Hematopoietic multipotent progenitor cell treated with erythropoietin and hydrocortisone succinate and interleukin-3 and kit ligand, for 17 days (in vitro differentiated cells): Measurements from ENCODE around the gene MYH9.
A peak's percentile ranks its signal among the peaks of the same experiment; 100 is the strongest.

Source experiments
- DNase-seq: peaks from one replicate; pipeline ENCODE4 v3.0.0-alpha.2; 2015; ENCODE audit warnings: low spot score

The MYH9 gene

DNA sequence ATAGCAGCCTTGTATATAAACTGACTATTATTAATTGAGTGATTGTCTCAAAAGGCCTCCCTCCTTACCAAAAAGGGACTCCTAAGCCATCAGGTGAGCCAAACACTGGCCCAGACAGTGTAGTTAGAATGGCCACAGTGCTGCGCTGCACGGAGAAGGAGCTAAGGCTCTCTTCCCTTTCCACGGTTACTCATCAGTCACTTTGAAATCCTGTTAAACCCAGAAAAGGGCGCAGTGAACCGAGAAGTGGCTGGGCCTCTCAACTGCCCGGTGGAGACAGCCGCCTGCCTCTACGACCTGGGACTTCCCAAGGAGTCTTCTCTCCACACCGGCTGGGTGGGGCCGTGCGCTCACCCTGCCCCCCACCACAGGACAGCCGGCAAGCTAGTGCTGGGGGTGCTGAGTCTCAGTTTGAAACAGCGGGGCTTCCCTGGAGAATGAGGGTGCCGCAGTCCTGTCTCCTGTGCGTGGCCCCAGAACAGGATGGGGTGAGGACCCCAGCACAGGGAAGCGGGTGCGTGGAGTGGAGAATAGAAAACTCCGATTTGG is 1.3 kb downstream of the MYH9 start:
- peak; percentile 34 for DNase-seq

DNA sequence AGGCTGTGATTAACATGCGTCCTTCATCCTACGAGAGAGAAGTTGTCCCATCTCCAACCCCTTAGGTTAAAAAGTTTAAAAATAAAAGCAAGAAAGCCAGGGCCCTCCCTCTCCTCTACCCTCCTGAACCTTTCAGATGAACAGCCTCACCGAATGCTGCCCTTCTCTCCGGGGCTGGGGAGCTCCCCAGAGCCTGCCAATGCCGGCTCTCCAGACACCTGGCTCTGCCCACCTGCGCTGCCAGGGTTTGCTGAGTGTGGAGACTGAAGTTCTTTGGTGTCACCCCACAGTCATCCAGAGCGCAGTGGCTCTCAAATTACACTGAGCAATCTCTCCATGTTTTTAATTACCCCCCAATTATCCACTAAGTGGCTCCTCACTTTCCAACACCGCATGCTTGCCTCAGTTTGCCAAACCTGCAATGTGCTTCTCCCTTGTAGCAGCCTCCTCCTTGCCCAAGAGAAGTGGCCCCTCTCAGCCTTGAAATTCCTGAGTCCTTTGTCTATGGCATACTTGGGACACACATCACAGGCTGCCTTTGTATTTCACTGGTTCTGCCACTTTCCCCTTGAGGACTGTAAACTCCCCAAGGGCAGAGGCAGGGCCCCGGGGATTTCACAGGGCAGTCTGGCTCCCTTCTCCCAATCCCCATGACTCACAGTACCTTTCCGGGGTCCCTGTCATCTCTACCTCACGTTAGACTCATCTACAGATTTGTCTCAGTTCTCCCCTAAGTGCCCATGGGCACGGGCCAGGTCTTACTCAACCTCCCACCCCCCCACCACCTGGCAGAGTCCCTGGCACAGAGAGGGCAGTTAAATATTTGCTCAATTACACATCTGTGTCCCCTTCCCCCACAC is 2.0 kb downstream of the MYH9 start:
- peak; percentile 15 for DNase-seq

DNA sequence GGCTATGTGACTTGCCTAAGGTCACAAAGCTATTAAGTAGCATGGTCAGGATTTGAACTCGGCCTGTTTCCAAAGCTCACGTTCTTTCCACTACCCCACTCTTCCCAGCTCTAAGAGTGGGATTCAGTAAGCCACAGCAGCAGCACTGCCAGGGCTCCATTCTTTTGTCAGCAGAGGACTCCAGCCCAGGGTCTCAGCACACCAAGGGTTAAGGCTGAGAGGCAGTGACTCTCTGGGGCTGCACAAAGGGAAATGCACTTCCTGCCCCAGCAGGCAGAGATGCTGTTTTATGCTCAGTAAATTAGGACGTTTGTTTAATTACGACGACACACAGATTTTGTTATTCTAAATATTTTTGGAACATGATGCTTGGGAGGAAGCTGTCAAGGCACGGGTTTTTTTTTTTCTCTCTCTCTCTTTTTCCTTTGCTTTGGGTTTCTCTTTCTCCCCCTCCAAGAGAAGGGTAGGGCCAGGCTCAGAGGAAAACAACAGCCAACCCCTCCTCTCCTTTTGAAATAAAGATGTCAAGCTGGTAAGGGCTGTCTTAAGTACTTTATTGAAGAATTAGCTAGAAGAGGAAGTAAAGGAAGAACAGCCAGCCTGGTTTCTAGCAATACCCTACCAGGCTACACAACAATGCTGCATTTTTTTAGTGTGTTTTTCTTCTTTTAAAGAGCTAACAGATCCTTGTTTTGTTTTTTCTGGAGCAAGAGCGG is 2.8 kb downstream of the MYH9 start:
- no peak for DNase-seq

DNA sequence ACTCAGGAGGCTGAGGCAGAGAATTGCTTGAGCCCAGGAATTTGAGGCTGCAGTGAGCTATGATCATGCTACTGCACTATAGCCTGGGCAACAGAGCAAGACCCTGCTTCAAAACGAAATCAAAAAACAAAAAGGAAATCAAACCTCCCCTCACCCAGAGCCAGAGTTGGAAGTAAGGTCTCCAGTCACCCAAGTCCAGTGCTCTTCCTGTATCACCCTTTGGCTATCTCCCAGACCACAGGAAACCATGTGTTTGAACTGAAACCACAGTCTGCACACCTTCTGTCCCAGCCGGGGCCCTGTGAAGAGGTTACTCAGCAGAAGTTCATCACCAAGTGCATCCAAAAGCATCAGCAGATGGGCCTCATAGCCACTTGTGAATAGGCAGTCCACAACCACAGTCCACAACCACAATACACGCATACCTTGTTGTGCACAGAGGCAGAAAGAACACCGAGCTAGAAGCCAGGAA is 4.6 kb downstream of the MYH9 start:
- DNase-seq: no peak

DNA sequence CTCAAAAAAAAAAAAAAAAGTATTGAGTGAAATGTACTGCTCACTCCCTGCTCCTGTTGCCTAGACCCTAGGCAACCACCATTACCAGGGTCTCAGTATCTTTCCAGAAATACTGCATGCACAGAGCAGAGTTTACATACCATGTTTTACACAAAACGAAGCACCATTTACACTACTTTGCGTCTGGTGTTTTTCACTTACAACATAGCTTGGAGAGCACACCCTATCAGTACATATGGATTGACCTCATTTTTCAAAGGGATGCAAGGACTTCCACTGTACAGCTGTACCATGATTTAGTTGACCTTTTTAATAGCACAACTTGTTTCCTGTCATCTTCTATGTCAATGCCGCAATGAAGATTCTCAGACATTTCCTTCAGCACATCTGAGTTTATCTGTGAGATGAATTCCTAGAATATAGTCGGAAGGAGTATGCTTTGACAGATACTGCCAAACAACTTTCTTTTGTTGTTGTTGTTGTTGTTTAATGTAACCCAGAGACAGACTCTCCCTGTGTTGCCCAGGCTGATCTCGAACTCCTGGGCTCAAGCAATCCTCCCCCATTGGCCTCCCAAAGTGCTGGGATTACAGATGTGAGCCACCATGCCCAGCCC is 6.1 kb downstream of the MYH9 start:
- DNase-seq: no peak

DNA sequence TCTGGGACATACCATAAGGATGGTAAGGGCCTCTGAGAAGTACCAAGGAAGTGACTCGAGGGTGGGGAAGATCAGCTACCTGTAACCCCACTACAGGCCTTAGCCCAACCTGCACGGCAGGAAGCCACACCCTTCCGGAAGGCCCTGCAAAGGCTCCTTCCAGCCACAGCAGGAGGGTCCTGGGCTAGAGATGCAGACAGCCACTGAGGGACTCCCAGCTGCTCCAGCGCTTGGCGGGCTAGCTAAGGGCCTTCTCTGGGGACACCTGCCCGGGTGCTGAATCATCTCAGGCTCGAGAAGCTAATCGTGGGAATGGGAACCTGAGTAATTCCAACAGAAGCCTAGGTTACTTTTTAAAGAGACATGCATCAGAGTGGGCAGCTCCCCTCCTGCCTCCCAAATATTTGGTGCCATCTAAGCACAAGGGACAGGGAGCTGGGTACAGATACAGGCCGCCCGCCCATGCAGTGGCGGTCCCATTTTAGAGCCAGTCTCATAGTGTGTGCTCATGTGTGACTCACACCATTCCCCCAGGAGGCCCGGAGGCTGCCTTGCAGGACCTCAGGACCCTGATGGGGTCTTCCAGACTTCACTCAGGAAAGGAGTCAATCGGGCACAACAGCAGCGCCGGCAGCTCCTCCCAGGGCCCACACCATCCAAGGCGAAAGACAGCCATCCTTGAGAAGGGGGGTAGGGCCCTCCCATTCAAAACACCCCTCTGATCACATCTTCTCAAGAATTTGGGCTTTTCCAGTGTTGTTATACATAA is 8.0 kb downstream of the MYH9 start:
- no peak for DNase-seq

DNA sequence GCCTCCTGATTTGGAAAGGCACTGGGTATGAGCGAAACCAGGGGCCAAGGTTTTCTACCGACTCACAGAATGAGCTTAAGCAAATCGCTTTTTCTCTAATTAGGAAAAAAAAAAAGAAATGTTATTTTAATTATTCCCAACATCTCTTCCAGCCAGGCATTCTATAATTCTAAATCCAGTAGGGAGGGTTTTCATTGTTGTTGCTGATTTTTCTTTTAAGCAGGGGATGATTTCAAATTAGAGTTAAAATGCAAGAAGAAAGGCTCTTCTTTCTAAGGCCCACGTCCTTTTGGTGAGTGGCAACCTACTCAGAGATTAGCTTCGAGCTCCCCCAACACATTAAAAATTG is 8.9 kb downstream of the MYH9 start:
- no peak for DNase-seq

DNA sequence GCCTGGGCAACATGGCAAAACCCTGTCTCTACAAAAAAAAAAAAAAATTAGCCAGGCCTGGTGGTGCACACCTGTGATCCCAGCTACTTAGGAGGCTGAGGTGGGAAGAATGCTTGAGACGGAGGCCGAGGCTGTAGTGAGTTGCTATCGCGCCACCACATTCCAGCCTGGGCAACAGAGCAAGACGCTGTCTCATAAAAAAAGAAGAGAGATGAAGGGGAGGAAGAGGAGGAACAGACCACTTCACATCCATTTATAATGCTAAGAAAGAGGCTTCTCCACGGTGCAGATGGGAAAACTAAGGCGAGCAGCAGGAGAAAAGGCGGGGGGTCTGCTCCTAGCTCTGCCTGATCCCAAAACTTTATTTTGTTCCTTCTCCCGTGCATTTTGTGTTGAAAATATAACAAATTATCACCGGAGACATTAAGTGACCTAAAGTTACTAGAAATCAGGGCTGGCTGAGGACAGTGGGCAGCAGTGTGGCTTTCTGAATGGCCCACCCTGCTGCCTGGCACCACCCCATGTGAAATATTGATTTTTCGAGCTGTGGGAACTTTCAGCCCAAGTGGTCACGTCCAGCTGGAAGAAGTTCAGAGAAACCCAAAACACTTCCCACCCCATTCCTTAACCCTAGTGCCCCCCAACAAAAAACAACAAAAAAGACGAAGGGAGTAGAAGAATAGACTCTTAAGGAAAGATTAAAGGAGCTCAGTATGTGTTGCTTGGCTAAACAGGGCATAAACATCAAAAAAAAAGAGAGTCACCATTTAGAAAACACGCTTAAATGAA is 9.5 kb downstream of the MYH9 start:
- no peak for DNase-seq

DNA sequence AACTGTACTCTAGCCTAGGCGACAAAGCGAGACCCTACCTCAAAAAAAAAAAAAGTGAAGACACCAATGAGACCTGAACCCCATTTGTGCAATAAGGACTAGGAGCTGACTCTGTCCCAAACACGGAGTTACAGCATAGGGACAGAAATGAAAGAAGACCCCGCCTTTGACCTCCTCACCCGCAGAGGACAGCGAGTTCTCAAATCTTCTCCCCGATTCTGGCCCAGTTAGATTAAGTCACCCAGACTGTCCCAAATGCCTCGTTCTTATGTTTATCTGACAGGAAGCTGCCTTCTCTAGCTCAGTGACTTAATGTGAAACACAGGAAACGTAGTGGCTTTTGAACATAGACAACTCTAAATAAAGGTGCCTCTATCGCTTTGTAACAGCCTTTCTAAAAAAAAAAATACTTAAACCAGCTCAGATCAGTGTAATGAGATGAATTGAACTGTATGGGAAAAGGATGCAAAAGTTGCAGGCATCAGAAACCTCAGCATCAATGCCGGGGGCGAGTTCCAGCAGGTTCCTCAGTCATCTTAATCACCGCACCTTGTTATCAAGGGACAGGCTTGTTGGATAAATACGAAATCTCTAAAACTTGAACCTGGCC is 10.6 kb downstream of the MYH9 start:
- no peak for DNase-seq

DNA sequence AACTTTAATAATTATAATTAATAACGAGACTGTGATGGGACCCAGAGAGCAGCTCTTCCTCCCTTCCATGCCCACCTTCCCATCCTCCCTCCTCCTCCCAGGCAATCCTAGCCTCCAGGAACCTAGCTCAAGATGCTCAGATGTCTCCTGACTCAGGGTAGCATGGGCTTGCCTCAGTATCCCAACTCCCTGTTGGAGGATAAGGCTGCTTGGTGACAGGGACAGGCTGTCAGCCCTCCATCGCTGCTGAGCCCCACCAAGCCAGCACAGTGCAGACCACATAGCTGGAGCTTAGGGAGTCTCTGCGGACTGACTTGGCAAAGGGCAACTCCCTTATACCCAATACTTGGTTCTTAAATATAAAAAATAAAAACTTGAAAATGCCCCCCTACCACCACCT is 11.5 kb downstream of the MYH9 start:
- DNase-seq: no peak

DNA sequence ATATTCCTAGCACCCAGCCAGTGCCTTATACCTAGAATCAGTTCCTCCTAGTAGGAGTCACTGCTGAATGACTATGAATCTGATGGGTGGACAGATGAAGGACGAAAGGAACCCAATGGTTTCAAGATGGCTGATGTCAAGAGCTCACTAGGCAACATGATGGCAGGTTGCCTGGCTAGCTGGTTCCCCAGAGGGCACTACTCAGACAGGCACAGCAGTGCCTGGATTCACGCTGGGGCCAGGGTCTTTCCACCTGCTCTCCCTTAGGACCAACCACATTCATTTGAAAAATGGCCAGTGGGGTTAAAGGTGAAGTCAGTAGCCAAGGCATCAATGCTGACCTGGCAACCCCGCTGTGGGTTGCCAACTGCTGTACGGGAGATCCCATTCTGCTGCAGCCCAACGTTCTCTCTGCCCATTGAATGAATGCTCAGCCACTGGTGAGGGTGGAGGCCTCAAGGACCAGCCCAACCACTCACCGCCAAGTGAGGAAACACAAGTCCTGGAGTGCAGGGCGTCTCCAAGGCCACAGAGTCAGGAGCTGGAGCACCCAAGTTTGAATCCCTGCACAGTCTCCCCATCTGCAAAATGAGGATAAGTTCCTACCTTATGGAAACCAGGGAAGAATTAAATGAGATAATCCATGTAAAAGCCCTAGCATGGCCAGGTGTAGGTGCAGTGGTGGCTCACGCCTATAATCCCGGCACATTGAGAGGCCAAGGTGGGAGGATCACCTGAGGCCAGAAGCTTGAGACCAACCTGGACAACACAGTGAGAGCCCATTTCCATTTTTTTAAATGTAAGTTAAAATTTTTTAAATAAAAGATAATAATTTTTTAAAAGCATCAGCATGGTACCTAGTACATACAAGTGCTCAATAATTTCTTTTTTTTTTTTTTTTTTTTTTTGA is 12.4 kb downstream of the MYH9 start:
- DNase-seq: no peak

DNA sequence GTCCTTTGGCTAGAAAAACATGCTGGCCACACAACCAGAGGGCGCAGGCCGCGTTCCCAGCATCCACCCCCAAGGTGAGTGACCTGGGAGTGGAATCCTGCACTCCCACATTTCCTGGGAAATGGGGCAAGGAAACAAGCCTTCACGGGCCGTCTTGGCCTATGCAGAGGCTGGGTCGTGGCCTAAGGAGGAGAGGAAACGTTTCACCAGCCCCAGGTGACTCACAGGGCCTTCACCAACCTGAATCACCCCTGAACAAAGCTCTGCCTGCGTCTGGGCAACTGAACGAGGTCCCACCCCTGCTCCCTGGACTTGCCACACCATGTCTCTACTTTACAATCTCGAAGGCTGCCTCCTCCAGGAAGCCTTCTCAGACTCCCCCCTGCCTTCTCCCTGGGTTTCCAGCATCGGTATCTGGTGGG is 13.2 kb downstream of the MYH9 start:
- DNase-seq: no peak

DNA sequence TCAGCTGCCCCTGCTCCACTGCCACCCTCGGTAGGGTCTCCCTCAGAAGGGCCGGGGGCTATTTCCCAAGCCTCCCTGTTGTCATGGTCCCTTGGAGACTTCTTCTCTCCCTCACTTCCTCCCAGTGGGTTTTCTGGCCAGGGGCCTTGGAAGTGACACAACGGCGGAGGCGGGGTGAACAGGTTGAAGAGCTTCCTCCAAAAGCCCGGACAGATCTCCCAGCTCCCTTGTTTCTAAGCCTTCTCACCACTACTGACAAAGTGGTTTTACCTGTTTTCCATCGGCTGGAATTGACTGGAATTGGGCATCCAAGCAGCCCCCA is 14.5 kb downstream of the MYH9 start:
- DNase-seq: no peak

DNA sequence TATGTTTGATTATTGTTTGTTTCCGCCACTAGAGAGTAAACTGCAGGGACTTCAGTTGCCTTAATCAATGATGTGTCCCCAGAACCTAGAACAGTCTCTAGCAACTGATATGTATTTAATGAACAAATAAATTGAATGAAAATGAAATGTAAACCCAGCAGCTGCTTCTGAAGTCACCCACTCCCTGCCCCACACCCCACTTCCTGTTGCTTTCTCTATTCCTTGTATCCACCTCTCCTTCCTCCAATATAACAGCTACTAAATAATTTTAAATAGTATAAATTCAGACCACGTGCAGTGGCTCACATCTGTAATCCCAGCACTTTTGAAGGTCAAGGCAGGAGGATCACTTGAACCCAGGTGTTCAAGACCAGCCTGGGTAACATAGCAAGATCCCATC is 15.8 kb downstream of the MYH9 start:
- DNase-seq: no peak

DNA sequence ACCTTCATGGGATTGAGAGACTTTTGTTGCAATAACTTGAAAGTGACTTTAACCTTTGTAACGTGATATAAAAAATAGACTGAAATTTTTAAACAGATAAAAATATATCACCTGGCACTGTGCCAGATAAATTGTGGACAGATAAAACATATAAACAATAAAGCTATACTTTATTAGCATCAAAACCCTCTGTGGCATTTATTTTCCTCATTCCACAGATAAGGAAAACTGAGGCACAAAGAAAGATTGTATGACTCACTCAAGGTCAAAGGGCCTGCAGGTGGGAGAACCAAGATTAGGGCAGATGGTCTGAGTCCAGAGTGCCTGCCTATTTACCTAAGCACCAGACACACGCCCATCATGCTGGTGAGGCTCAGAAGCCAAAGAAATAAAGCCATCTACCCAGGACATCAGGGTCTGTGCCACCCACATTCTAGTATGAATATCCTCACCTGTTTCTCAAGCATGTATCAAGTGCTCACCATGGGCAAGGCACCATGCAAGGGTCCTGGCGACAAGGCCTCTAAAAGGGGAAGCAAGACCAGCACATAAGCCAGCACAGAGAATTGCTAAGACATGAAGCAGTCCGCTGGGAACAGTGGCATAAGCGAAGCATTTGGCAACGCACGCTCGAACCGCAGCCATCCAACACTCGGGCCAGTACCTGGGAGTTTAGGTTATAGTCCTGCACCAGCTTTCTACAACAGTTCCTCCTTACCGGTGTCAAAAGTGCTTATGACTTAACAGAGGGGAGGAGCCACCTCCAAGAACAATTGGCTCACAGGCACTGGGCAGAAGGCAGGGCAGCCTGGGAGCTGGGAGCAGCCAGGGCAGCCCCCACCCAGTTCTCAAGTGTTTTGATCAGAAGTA is 17.6 kb downstream of the MYH9 start:
- peak; percentile 63 for DNase-seq

DNA sequence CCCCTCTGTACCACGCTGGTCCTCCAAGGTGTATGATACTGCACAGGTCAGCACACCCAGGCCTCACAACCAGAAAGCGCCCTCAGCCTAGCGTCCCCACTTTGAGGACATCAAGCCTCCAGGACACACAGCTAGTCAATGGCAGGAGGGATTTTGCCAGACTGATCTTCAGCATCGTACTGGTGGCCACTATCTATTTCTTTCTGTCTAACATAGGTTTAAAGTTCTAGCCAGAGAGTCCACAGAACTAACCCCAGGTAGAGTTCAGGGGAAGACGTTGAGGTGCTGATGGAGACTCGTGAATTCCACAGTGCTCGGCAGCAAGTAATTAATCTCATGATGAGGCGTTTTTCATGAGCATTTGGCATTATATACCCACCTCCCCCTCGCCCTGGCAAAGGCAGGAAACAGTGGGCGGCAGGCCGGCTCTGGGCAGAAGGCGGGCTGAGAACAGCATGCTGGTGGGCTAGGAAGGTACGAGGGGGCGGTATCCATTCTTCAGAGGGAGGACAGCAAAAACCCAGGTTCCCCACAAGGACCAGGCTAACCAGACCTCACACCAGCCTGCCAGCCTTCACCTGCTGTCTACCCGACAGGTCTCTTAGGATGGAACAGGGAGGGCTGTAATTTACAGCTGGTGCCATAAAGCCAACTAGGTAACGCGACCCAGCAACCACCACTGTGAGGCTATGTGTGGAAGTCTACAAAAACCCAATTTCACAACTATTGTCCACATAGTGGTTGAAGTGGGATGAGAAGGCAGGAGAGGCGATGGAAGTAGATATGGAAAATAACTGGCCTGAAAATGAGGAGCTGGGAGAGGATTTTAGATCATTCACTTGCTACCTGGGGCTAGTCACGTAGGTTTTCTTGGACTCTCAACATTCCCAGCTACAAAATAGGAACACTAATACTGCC is 18.5 kb downstream of the MYH9 start:
- peak; percentile 43 for DNase-seq

DNA sequence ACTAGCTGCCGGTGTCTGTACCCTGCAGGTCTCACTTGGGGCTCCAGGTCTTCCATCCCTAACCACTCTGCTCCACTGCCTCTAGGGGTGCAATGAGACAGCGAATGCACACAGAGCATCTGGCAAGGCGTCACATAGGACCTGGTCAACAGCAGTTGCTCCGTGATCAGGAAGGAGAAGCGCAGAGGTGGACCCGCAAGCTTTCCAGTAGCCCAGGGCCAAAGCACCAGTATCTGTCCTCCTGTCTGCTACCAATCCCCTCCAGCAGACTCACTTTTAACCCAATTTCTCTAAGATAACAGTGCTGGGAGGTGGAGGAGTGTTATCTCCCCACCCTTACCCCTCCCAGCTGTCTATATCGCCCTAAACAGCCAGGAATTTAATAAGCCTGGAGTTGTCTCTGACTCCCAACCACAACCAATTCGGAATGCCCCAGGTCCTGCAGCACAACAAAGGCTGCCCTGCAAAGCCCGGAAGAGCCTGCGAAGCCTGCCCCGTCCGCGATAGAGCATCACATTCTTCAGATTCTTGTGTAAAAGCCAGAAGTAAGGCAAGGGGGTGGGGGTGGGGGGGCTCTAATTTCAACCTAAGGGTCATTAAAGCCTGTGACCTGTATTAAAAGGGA is 19.3 kb downstream of the MYH9 start:
- DNase-seq: peak; percentile 88
